Uterus (tissue), 4 donors: ENCODE measurements around the gene OPALIN. TPM values are rescaled to one million over a fixed set of nuclear protein-coding genes. Genes with fewer than 3 reads are reported as not detected.
"Not testable (repeated sequence)": the region's sequence is repeated elsewhere in the genome, so short reads cannot be mapped to it uniquely, and the experiment has no call there.

Experiments
- DNase-seq, 2 donors: peaks; one replicate each; pipeline ENCODE4 v3.0.0-alpha.2; 2019 to 2020
- H3K27ac ChIP-seq, 2 donors: fragments of 200-600 bp; sonication (generic); 1 replicate in 1 of 2; 2 replicates in 1 of 2; pipeline ENCODE4 v1.5.1; 2016 to 2018
- H3K27me3 ChIP-seq, 2 donors: fragments of 200-600 bp; sonication (generic); one replicate each; pipeline ENCODE4 v1.5.1; 2018 to 2019; ENCODE audit warnings: control low read depth in 1 of 2
- H3K36me3 ChIP-seq, 2 donors: fragments of 200-600 bp; sonication (generic); one replicate each; pipeline ENCODE4 v1.5.1; 2019; ENCODE audit warnings: control low read depth in 1 of 2
- H3K4me1 ChIP-seq, 2 donors: fragments of 200-600 bp; sonication (generic); one replicate each; pipeline ENCODE4 v1.5.1; 2018 to 2019; ENCODE audit warnings: control low read depth in 1 of 2
- H3K4me3 ChIP-seq, 2 donors: fragments of 200-600 bp; sonication (generic); 1 replicate in 1 of 2; 2 replicates in 1 of 2; pipeline ENCODE4 v1.5.1; 2018 to 2019; ENCODE audit warnings: mild to moderate bottlenecking in 1 of 2
- H3K9me3 ChIP-seq, 2 donors: fragments of 200-600 bp; sonication (generic); one replicate each; pipeline ENCODE4 v1.5.1; 2019; ENCODE audit warnings: control low read depth in 1 of 2
- CTCF ChIP-seq, 4 experiments: fragments of 200-600 bp in 2 of 4; fragments of 450-650 bp in 2 of 4; sonication (generic) in 2 of 4; IDR thresholded peaks; one replicate each; pipeline ENCODE4 v1.5.1; 2016 to 2019; ENCODE audit warnings: antibody characterized with exemption in 4 of 4, mild to moderate bottlenecking in 2 of 4, moderate library complexity in 1 of 4
- POLR2A ChIP-seq, 2 donors: fragments of 450-650 bp; IDR thresholded peaks; one replicate each; pipeline ENCODE4 v1.6.1; 2016; ENCODE audit warnings: antibody characterized with exemption in 2 of 2, mild to moderate bottlenecking in 1 of 2, moderate library complexity in 1 of 2
- intact Hi-C: fragments of 100-400 bp; cut with DNase I; formaldehyde crosslinking; loops from one replicate; pipeline ENCODE4 v1.15.1; 2023; ENCODE audit warnings: low total_unique reads
- total RNA-seq, 4 donors: library from RNA; depleted of rRNA in 3 of 4; stranded (reverse); fragments of >200 nt in 3 of 4; gene quantifications; one replicate each; pipeline versions ENCODE4 v1.1.0 to v1.2.4, GENCODE V29; 2014 to 2023
- donor health status: DM: yes; HTN: yes; CAD: no.

The OPALIN gene
- total RNA-seq, 4 donors from 2014 or later = not detected

GRCh38 chr10:96313344-96313743 lies 45.5 kb downstream of the OPALIN start:
- no peaks in the 10 kb centered on the region for H3K27me3 ChIP-seq
- no peaks in the 10 kb centered on the region for H3K9me3 ChIP-seq
- TF ChIP-seq POLR2A (IDR thresholded peaks at IDR 0.05) (no peak), CTCF (IDR thresholded peaks at IDR 0.05) (no peak)
- H3K27ac ChIP-seq = no peak overlapping the region
- no peaks in the 10 kb centered on the region for H3K36me3 ChIP-seq
- no peaks in the 10 kb centered on the region for H3K4me1 ChIP-seq
- no peak overlapping the region for H3K4me3 ChIP-seq
- DNase-seq = no peak
- intact Hi-C loops = no loop called here

GRCh38 chr10:96311180-96311715 lies 47.6 kb downstream of the OPALIN start:
- H3K27me3 ChIP-seq = no peaks in the 10 kb centered on the region
- intact Hi-C loops = no loop called here
- H3K4me1 ChIP-seq = no peaks in the 10 kb centered on the region
- no peaks in the 10 kb centered on the region for H3K9me3 ChIP-seq
- no peak overlapping the region for H3K4me3 ChIP-seq
- TF ChIP-seq POLR2A (IDR thresholded peaks at IDR 0.05) (no peak), CTCF (IDR thresholded peaks at IDR 0.05) (no peak)
- no peak for DNase-seq
- no peak overlapping the region for H3K27ac ChIP-seq
- H3K36me3 ChIP-seq = no peaks in the 10 kb centered on the region

GRCh38 chr10:96310321-96310669 lies 48.5 kb downstream of the OPALIN start:
- peak overlapping the region in 1 of 2 donors; percentile 43 for H3K27ac ChIP-seq

GRCh38 chr10:96309628-96310320 lies 49.0 kb downstream of the OPALIN start:
- TF ChIP-seq POLR2A (IDR thresholded peaks at IDR 0.05) (no peak), CTCF (IDR thresholded peaks at IDR 0.05) (no peak)
- H3K27me3 ChIP-seq = no peaks in the 10 kb centered on the region
- intact Hi-C loops = no loop called here
- H3K4me1 ChIP-seq = no peaks in the 10 kb centered on the region
- no peaks in the 10 kb centered on the region for H3K36me3 ChIP-seq
- peak overlapping the region in 1 of 2 donors; percentile 43 for H3K27ac ChIP-seq
- no peak overlapping the region for H3K4me3 ChIP-seq
- H3K9me3 ChIP-seq = no peaks in the 10 kb centered on the region
- no peak for DNase-seq

More at GRCh38 chr10:96310321-96310669, 48.5 kb downstream of the OPALIN start:
- no peak overlapping the region for H3K4me3 ChIP-seq
- H3K36me3 ChIP-seq = no peaks in the 10 kb centered on the region
- no peaks in the 10 kb centered on the region for H3K9me3 ChIP-seq
- H3K27me3 ChIP-seq = no peaks in the 10 kb centered on the region
- no peaks in the 10 kb centered on the region for H3K4me1 ChIP-seq
- no peak for DNase-seq
- no peak for TF ChIP-seq CTCF (IDR thresholded peaks at IDR 0.05)
- no peak for TF ChIP-seq POLR2A (IDR thresholded peaks at IDR 0.05)
- intact Hi-C loops = no loop called here

GRCh38 chr10:96308854-96309253 lies 49.9 kb downstream of the OPALIN start:
- intact Hi-C loops, H3K9me3 ChIP-seq, H3K36me3 ChIP-seq: not testable (repeated sequence)

More at GRCh38 chr10:96308854-96309253, 49.9 kb downstream of the OPALIN start:
- H3K4me3 ChIP-seq, H3K27me3 ChIP-seq, DNase-seq, H3K4me1 ChIP-seq, H3K27ac ChIP-seq: not testable (repeated sequence)
